NCI-H2227 treated with DMSO at 0.1 percent for 48 hours (cell line): ENCODE results near the gene CD46.
"Not testable (repeated sequence)": the region's sequence is repeated elsewhere in the genome, so short reads cannot be mapped to it uniquely, and the experiment has no call there.

ENCODE experiments used
- DNase-seq: peaks from one replicate; lab custom pipeline; 2025; lab: John Stamatoyannopoulos, UW

CD46 gene

GRCh38 chr1:207750631-207751305, 1.1 kb upstream of the CD46 start:
- no peak for DNase-seq

GRCh38 chr1:207751463-207751789, 428 bp upstream of the CD46 start:
- DNase-seq: not testable (repeated sequence)

GRCh38 chr1:207752456-207752998, 673 bp downstream of the CD46 start:
- no peak for DNase-seq

- DNase-seq: no peak
Measured at GRCh38 chr1:207753611-207754010, 1.8 kb downstream of the CD46 start.

GRCh38 chr1:207754011-207754410, 2.2 kb downstream of the CD46 start:
- DNase-seq: no peak

GRCh38 chr1:207754974-207755700, 3.3 kb downstream of the CD46 start:
- no peak for DNase-seq

GRCh38 chr1:207755846-207756693, 4.2 kb downstream of the CD46 start:
- DNase-seq: no peak

- no peak for DNase-seq
Measured at GRCh38 chr1:207762622-207763021, 10.8 kb downstream of the CD46 start.

- DNase-seq: no peak
Measured at GRCh38 chr1:207763091-207763490, 11.2 kb downstream of the CD46 start.

- no peak for DNase-seq
Measured at GRCh38 chr1:207763972-207764371, 12.1 kb downstream of the CD46 start.

GRCh38 chr1:207766569-207766968, 14.7 kb downstream of the CD46 start:
- no peak for DNase-seq

- DNase-seq: not testable (repeated sequence)
Measured at GRCh38 chr1:207770514-207770913, 18.7 kb downstream of the CD46 start.

- not testable (repeated sequence) for DNase-seq
Measured at GRCh38 chr1:207776045-207776444, 24.2 kb downstream of the CD46 start.

- not testable (repeated sequence) for DNase-seq
Measured at GRCh38 chr1:207777412-207777811, 25.6 kb downstream of the CD46 start.

- DNase-seq: no peak
Measured at GRCh38 chr1:207779008-207779407, 27.2 kb downstream of the CD46 start.

- DNase-seq: no peak
Measured at GRCh38 chr1:207781312-207781711, 29.5 kb downstream of the CD46 start.

GRCh38 chr1:207787776-207788175, 35.9 kb downstream of the CD46 start:
- DNase-seq: no peak

- no peak for DNase-seq
Measured at GRCh38 chr1:207789386-207789785, 37.5 kb downstream of the CD46 start.

- DNase-seq: no peak
Measured at GRCh38 chr1:207789792-207790787, 38.2 kb downstream of the CD46 start.

GRCh38 chr1:207791290-207791689, 39.4 kb downstream of the CD46 start:
- DNase-seq: no peak

- DNase-seq: no peak
Measured at GRCh38 chr1:207793327-207793726, 41.5 kb downstream of the CD46 start.
